ENCODE data around the gene TNFRSF25.

The TNFRSF25 gene

GRCh38 chr1:6466023-6466422, at the start of gene TNFRSF25:
Gene TNFRSF25 (minus strand): TSS chr1:6466173. CDS start chr1:6466107, 66 bp downstream.
- no peak for DNase-seq (ENCODE audit: low read depth)
- H3K4me3 ChIP-seq (ENCODE audit: control insufficient read depth, low read depth, low read length), result no peak within 1 kb of the TSS
- TF ChIP-seq CTCF (IDR thresholded peaks at IDR 0.05; ENCODE audit: control insufficient read depth, insufficient read depth, low read depth, low read length, missing control alignments), result no peak

GRCh38 chr1:6515771-6516170, 49.8 kb upstream of the TNFRSF25 start:
- TF ChIP-seq CTCF (IDR thresholded peaks at IDR 0.05; ENCODE audit: control insufficient read depth, insufficient read depth, low read depth, low read length, missing control alignments), result no peak

GRCh38 chr1:6513320-6513801, 47.4 kb upstream of the TNFRSF25 start:
- no peak overlapping the region for H3K4me3 ChIP-seq (ENCODE audit: control insufficient read depth, low read depth, low read length)
- DNase-seq (ENCODE audit: low read depth), result no peak
- TF ChIP-seq CTCF (IDR thresholded peaks at IDR 0.05; ENCODE audit: control insufficient read depth, insufficient read depth, low read depth, low read length, missing control alignments), result no peak

More at GRCh38 chr1:6515771-6516170, 49.8 kb upstream of the TNFRSF25 start:
- no peak for DNase-seq (ENCODE audit: low read depth)
- no peak overlapping the region for H3K4me3 ChIP-seq (ENCODE audit: control insufficient read depth, low read depth, low read length)

- no peak overlapping the region for H3K4me3 ChIP-seq (ENCODE audit: control insufficient read depth, low read depth, low read length)
- TF ChIP-seq CTCF (IDR thresholded peaks at IDR 0.05; ENCODE audit: control insufficient read depth, insufficient read depth, low read depth, low read length, missing control alignments), result no peak
- DNase-seq (ENCODE audit: low read depth), result no peak
Observed at GRCh38 chr1:6512908-6513280, 46.9 kb upstream of the TNFRSF25 start.

GRCh38 chr1:6512245-6512907, 46.4 kb upstream of the TNFRSF25 start:
- TF ChIP-seq CTCF (IDR thresholded peaks at IDR 0.05; ENCODE audit: control insufficient read depth, insufficient read depth, low read depth, low read length, missing control alignments), result no peak
- no peak for DNase-seq (ENCODE audit: low read depth)
- no peak overlapping the region for H3K4me3 ChIP-seq (ENCODE audit: control insufficient read depth, low read depth, low read length)

GRCh38 chr1:6511561-6512244, 45.7 kb upstream of the TNFRSF25 start:
- TF ChIP-seq CTCF (IDR thresholded peaks at IDR 0.05; ENCODE audit: control insufficient read depth, insufficient read depth, low read depth, low read length, missing control alignments), result no peak
- no peak overlapping the region for H3K4me3 ChIP-seq (ENCODE audit: control insufficient read depth, low read depth, low read length)
- no peak for DNase-seq (ENCODE audit: low read depth)

Measured in AG09309 (cell line).